ENCODE measurements around the gene TH. TPM values are rescaled to one million over a fixed set of nuclear protein-coding genes. Genes with fewer than 3 reads are reported as not detected.

Gene TH
- total RNA-seq, 1 donor from 2014 or later, result not detected

DNA sequence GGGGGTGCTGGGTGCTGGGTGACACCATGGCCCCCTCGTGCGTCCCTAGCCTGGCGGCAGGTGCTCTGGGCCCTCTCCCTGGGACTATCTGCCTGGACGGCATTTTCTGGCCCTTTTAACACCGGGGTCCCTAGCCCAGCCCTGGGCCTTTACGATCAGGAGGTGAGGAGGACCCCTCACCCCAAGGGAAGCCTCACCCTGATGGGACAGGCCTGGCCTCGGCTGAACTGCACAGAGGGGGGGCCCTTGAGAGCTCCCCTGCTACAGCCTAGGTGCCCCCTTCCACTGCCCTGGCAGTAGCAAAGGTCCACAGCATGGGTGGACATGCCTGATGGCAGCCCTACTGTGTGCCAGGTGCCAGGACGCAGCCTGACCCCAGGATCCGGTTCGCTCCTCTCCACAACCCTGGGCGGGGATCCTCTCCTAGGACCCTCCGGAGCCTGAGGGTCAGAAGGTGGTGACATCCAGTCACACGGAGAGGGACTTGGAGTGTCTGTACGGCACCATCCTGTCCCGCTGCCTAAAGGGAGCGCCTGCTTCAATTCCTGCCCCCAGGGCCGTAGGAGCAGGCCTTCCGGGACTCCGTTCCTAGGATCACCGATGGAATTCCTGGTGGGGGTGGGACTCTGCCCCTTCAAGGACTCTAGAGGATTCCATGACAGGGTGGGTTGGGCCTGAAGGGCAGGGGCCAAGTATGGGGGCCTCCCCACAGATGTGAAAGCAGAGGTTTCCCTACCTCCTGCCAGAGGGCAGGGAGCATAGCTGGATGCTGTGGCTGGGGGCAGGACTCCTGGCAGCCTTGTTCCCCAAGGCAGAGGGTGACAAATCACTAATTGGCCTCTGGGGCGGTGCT is 33.0 kb upstream of the TH start:
- H3K4me1 Mint-ChIP-seq (ENCODE audit: low read depth), result no peaks in the 10 kb centered on the region
- no peak overlapping the region for H3K4me3 Mint-ChIP-seq (ENCODE audit: low read depth)
- H3K27ac Mint-ChIP-seq, result no peak overlapping the region
- no peaks in the 10 kb centered on the region for H3K36me3 Mint-ChIP-seq (ENCODE audit: low read depth)
- DNase-seq (ENCODE audit: low spot score), result no peak
- no peaks in the 10 kb centered on the region for H3K27me3 Mint-ChIP-seq (ENCODE audit: low read depth)
- intact Hi-C loops (cut with micrococcal nuclease), result no loop called here
- no peaks in the 10 kb centered on the region for H3K9me3 Mint-ChIP-seq

DNA sequence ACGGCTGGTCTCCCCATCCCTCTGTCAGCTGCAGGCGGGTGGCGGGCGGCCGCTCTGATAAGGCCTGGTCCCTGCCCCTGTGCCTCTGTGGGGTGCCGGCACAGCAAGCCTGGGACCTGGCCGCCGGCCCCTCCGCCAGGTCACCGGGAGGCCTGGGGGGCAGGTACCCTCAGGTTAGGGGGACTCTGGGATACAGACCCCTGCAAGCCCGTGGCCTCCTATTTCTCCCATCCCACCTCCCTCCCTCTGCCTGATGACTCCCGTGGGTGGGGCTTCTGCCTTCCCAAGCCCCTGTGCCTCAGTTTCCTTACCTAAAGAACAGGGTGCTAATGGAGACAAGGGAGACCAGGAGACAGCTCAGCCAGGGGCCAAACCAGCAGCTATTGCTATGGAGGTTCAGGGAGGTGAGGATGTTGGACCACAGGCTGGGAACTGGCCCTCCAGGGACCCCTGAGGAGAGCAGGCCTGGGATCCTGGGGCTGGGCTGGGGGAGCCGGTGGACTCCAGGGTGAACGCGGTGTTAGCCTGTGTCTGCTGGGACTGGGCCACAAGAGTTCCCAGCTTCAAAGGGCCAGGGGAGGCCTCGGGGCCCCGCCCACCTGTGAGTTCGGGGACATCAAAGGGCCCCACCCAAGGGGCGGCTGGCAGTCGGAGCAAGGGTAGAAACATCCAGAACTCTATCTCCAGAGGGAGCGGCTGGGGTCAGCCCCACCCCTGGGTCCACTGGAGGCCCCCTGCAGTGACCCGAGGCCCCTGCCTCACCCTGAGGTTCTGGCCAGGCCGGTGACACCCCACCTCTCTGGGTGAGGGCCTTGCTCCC is 32.0 kb upstream of the TH start:
- Mint-ChIP-seq H3K27me3 (ENCODE audit: low read depth) (no peaks in the 10 kb centered on the region), H3K4me3 (ENCODE audit: low read depth) (no peak overlapping the region), H3K27ac (no peak overlapping the region), H3K9me3 (no peaks in the 10 kb centered on the region), H3K36me3 (ENCODE audit: low read depth) (no peaks in the 10 kb centered on the region), H3K4me1 (ENCODE audit: low read depth) (no peaks in the 10 kb centered on the region)
- intact Hi-C loops (cut with micrococcal nuclease), result no loop called here
- DNase-seq (ENCODE audit: low spot score), result no peak

DNA sequence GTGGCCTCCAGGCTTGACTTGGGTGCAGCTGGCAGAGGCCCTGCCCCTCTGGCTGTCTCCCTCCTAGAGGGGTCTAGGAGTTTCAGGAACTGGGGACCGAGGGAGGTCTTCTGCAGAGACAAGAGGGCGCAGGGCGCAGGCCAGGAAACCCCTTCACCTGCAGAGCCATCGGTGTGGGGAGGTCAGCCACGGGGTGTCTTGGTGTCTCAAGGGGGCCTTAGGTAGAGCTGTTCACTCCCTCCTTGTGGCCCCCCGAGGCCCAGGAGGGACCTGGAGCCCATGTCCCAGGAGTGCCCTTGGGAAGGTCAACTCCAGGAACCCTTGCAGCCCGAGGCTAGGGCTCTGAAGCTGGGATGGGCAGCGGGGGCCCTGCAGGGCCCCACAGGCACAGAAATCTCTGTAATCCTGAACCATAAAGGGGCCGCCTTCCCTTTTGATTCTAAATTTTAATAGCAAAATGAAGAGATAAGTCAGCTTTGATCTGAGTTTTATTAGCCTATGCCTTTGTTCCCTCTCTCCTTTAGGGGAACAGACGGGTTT is 31.4 kb upstream of the TH start:
- Mint-ChIP-seq H3K27me3 (ENCODE audit: low read depth) (no peaks in the 10 kb centered on the region), H3K36me3 (ENCODE audit: low read depth) (no peaks in the 10 kb centered on the region), H3K4me3 (ENCODE audit: low read depth) (no peak overlapping the region), H3K27ac (no peak overlapping the region), H3K4me1 (ENCODE audit: low read depth) (no peaks in the 10 kb centered on the region), H3K9me3 (no peaks in the 10 kb centered on the region)
- no peak for DNase-seq (ENCODE audit: low spot score)
- intact Hi-C loops (cut with micrococcal nuclease), result no loop called here

DNA sequence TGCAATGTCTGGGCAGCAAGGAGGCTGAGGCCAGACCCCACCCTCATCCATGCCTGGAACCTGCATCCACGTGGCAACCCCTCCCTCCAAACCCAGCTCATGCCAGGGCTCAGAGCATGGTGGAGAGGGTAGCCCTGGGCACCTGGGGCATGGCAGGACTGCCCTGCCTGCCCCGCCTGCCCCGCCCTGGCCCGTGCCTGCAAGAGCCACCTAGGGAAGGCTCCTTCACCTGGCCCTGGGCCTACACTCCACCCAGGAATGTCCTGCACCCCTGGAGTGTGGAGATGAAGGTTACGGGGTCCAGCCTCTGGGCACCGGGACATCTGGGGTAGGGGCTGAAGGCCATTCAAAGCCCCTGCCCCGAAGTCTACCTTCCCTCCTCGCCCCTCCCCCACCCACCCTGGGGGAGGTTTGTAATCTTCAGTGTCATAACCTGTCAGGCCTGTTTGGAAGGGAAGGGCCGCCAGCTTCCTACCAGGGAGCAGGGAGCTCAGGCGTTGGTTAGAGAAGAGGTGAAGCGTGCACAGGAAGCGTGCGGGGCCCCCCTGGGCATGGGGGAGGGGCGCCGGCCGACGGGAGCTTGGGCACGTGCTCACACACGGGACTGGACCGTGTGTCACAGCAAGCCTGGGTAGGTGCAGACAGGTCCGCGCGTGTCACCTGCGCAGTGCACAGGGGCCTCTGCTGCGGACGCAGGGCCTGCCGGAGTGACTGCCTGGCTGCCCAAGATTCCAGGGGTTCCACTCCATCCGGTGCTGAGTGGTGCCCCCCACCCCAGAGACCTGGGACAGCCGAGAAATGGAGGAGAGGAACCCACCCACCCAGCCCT is 30.7 kb upstream of the TH start:
- intact Hi-C loops (cut with micrococcal nuclease), result no loop called here
- H3K9me3 Mint-ChIP-seq, result no peaks in the 10 kb centered on the region
- H3K27me3 Mint-ChIP-seq (ENCODE audit: low read depth), result no peaks in the 10 kb centered on the region
- DNase-seq (ENCODE audit: low spot score), result no peak
- no peaks in the 10 kb centered on the region for H3K36me3 Mint-ChIP-seq (ENCODE audit: low read depth)
- H3K27ac Mint-ChIP-seq, result no peak overlapping the region
- no peaks in the 10 kb centered on the region for H3K4me1 Mint-ChIP-seq (ENCODE audit: low read depth)
- no peak overlapping the region for H3K4me3 Mint-ChIP-seq (ENCODE audit: low read depth)

DNA sequence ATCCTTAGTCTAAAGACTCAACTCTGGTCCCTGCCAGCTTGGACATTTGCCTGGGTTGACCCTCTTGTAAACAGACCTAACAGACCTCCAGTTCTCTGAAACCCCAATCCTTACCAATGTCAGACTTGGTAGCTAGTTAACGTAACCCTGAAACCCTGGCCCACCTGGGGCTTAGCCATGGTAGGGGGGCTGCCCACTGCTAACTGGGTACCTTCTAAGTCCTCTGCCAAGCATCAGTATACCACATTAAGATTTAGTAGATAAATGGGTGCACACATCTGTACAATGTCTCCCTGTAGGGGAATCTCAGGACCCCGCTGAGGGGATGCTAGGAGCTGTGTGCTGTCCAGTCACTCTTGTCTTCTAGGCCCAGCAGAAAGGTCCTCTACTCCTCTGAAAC is 29.9 kb upstream of the TH start:
- Mint-ChIP-seq H3K27me3 (ENCODE audit: low read depth) (peaks cover 6% of the 10 kb centered on the region), H3K9me3 (no peaks in the 10 kb centered on the region), H3K4me3 (ENCODE audit: low read depth) (no peak overlapping the region), H3K4me1 (ENCODE audit: low read depth) (peaks cover 3% of the 10 kb centered on the region), H3K27ac (no peak overlapping the region), H3K36me3 (ENCODE audit: low read depth) (no peaks in the 10 kb centered on the region)
- no peak for DNase-seq (ENCODE audit: low spot score)
- intact Hi-C loops (cut with micrococcal nuclease), result no loop called here

DNA sequence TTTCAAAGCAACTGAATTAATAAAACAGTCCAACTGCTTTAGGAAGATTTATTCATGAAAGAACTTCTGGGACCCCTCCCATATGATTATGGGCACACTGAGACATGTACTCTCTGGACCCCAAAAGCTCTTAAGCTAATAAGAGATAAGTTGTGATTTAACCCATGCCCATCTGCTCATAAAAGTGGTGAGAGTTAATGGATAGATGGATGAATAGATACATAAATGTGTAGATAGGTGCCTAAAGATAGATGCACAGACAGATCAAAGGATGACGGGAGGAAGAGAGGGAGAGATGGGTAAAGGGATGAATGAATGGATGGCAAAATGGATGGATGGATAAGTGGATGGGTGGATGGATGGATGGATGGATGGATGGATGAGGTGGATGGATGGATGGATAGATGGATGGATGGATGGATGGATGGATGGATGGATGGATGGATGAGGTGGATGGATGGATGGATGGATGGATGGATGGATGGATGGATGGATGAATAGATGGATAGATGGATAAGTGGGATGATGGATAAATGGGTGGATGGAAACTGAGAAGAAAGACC is 29.4 kb upstream of the TH start:
- Mint-ChIP-seq H3K36me3 (ENCODE audit: low read depth) (no peaks in the 10 kb centered on the region), H3K27me3 (ENCODE audit: low read depth) (peaks cover 11% of the 10 kb centered on the region), H3K27ac (no peak overlapping the region), H3K4me1 (ENCODE audit: low read depth) (peaks cover 3% of the 10 kb centered on the region), H3K4me3 (ENCODE audit: low read depth) (no peak overlapping the region), H3K9me3 (no peaks in the 10 kb centered on the region)
- intact Hi-C loops (cut with micrococcal nuclease), result no loop called here
- DNase-seq (ENCODE audit: low spot score), result no peak

DNA sequence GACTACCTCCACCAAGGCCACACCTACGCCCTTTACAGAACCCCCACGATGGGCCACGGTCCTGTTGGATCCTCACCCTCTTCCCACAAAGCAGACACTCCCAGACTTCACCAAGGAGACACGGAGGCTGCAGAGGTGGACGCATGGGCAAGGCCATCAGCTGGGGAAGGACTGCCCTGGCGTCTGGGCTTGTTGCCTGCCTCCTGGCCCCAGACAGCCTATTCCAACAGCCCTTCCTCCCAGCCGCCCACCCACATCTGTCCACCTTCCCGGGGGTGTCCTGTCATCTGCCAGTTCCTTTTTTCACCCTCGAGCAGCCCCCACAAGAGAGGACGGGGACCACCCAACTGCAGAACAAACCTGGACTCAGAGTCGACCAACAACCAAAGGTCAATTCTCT is 28.9 kb upstream of the TH start:
- no peaks in the 10 kb centered on the region for H3K9me3 Mint-ChIP-seq
- no peak for DNase-seq (ENCODE audit: low spot score)
- H3K36me3 Mint-ChIP-seq (ENCODE audit: low read depth), result no peaks in the 10 kb centered on the region
- H3K4me1 Mint-ChIP-seq (ENCODE audit: low read depth), result peaks cover 3% of the 10 kb centered on the region
- H3K4me3 Mint-ChIP-seq (ENCODE audit: low read depth), result no peak overlapping the region
- H3K27ac Mint-ChIP-seq, result no peak overlapping the region
- intact Hi-C loops (cut with micrococcal nuclease), result no loop called here
- peaks cover 11% of the 10 kb centered on the region for H3K27me3 Mint-ChIP-seq (ENCODE audit: low read depth)

DNA sequence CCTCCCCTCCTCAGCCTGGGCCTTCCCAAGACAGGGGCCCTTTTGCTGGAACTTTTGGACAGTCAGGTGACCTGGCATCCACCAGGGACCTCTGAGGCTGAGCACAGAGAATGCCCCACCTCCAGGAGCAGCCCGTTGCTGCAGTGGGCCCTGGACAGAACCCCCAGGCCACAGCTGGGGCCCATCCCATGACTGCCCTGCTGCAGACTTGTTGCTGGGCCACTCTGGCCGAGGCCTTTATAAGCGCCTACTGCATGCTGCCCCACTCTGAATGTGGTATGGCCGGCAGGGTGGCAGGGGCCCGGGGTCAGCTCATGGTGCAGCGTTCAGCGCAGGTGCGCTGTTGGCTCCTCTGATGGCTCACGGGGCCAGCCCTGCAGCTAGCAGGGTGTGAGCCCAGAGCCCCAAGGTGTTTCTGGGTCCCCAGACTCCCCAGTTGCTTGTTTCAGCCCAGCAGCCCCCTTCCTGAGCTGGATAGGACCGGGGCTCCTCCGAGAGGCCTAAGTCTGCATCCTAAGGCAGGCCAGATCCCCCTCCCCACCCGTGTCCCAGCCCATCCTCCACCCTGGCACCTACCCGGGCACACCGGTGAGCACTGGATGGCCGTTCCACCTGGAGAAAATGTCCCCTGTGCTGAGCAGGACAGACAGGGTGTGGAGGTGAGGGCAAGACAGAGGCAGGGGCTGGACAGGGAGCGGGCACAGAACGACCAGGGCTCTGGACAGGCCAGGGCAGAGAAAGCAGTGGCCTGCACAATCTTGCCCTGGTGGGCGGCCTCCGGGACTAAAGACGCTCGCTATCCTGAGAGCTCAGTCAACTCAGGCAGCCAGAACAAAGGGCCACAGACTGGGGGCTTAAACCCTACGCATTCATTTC is 28.1 kb upstream of the TH start:
- no peak overlapping the region for H3K27ac Mint-ChIP-seq
- DNase-seq (ENCODE audit: low spot score), result no peak
- H3K4me3 Mint-ChIP-seq (ENCODE audit: low read depth), result no peak overlapping the region
- intact Hi-C loops (cut with micrococcal nuclease), result loop anchor here (5.0 kb wide), 1 partner anchor 203 kb away; the partner anchor contains the start of gene TSSC4
- H3K4me1 Mint-ChIP-seq (ENCODE audit: low read depth), result peaks cover 3% of the 10 kb centered on the region
- H3K36me3 Mint-ChIP-seq (ENCODE audit: low read depth), result no peaks in the 10 kb centered on the region
- no peaks in the 10 kb centered on the region for H3K9me3 Mint-ChIP-seq
- peaks cover 11% of the 10 kb centered on the region for H3K27me3 Mint-ChIP-seq (ENCODE audit: low read depth)

DNA sequence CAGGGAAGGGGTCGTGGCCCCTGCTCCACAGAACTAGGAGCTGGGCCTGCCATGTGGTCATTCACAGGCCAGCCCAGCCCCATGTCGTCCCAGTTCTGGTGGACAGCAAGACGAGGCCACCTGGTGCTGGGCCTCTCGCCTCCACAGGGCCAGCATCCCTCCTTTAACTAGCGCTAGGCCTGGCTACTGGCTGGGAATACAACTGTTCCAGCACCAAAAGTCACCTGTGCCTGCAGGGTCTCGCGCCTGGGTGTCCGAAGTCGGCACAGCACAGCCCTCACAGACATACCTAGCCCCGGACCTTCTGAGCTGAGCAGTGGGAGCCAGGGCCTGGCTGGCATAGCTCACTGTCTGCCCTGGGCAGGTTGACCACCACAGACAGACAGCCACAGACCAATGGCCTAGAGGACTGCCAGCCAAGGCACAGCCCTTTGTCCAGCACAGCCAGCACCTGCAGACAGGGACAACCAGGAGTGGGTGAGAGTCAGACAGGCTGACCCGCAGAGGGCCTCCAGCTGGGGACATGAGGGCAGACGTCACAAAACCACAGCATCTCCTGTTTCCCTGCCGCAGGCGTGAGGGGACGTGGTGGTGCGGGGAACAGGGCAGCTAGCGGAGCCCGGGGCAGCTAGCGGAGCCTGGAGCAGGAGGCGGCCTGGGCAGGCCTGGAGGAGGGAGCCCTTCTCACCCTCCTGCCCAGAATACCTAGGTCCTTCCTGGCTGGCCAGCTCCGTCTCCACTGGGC is 27.2 kb upstream of the TH start:
- H3K4me1 Mint-ChIP-seq (ENCODE audit: low read depth), result peaks cover 3% of the 10 kb centered on the region
- no peaks in the 10 kb centered on the region for H3K36me3 Mint-ChIP-seq (ENCODE audit: low read depth)
- DNase-seq (ENCODE audit: low spot score), result no peak
- H3K27me3 Mint-ChIP-seq (ENCODE audit: low read depth), result peaks cover 11% of the 10 kb centered on the region
- intact Hi-C loops (cut with micrococcal nuclease), result loop anchor here (5.0 kb wide), 1 partner anchor 204 kb away; the partner anchor contains the start of gene TSSC4
- H3K4me3 Mint-ChIP-seq (ENCODE audit: low read depth), result no peak overlapping the region
- no peak overlapping the region for H3K27ac Mint-ChIP-seq
- H3K9me3 Mint-ChIP-seq, result no peaks in the 10 kb centered on the region

DNA sequence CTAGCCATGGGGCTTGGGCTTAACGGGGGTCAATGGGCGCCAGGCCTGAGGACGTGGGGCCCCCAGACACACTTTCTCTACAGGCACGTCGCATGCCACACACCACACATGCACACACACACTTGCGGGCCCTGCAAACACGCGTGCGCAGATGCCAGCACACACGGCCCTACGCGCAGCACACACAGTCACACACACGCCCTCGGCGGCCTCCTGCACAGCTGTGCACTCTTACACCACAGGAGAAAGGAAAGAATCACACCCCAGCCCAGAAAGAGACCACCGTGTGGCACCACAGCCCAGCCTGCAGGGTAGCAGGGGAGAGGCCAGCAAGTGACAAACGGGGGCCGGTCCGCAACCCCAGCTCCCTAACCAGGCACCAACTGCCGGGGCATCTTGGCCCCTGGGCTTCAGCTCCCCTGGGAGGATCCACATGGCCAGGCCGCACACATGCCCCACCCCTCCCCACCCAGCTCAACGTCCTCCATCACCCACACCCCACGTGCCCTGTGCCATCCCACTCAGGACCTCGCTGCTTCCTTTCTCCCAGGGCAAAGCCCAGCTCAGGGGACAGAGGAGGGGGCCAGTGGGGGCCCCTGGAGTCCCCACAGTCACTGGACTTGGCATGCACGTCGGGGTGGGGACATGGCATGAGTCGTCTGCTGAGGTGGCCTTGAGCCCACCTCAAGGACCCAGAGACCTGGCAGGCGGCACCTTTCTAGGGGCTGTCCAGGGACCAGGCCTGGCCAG is 26.3 kb upstream of the TH start:
- no peak overlapping the region for H3K4me3 Mint-ChIP-seq (ENCODE audit: low read depth)
- no peak for DNase-seq (ENCODE audit: low spot score)
- intact Hi-C loops (cut with micrococcal nuclease), result loop anchor here (1.0 to 5.0 kb wide), 3 partner anchors 101 to 221 kb away; partner anchors contain the start of gene TSSC4
- H3K4me1 Mint-ChIP-seq (ENCODE audit: low read depth), result peaks cover 3% of the 10 kb centered on the region
- no peaks in the 10 kb centered on the region for H3K9me3 Mint-ChIP-seq
- no peaks in the 10 kb centered on the region for H3K36me3 Mint-ChIP-seq (ENCODE audit: low read depth)
- peaks cover 11% of the 10 kb centered on the region for H3K27me3 Mint-ChIP-seq (ENCODE audit: low read depth)
- no peak overlapping the region for H3K27ac Mint-ChIP-seq

All from activated T-helper 2 cell treated with anti-CD3 and anti-CD28 coated beads, Interferon-gamma antibody, Interleukin-2, Interleukin-4, amounts not matched to agents 10 μg/mL and 5 μg/mL and 100 μg/mL, durations not matched to agents 14 hours and 24 hours and 36 hours (primary cell).